GM12875 (cell line): ENCODE results near the gene KIF13A.
"Not testable (repeated sequence)": the region's sequence is repeated elsewhere in the genome, so short reads cannot be mapped to it uniquely, and the experiment has no call there.

Experiments used
- H3K4me3 ChIP-seq: one replicate; pipeline ENCODE4 v1.5.1; 2011; ENCODE audit warnings: low read depth, low read length, control low read depth
- TF ChIP-seq, protein P1 (sequence below): IDR thresholded peaks from 2 replicates; pipeline ENCODE4 v1.5.1; 2011; ENCODE audit warnings: low read depth, mild to moderate bottlenecking, control low read depth, inconsistent platforms, low read length, moderate library complexity, borderline replicate concordance; ENCODE audit not compliant: insufficient read depth

The KIF13A gene

DNA sequence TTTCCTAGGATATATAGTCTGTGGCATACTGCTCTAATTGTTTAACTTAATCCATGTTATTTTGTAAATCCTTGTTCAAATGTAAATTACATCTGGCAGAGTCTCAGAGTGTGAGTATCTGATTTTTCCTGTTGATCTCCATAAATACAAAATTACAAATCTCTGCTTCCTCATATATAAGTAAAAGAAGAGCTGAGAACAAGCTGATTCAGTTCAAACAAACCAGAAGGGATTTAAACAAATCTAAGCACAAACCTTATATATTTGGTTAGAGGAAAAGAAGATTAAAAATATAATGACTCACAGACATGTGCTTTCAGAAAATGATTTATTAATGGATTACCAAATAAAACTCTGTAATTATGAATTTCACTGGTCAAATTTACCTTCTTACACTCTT, 37.3 kb downstream of the KIF13A start:
- TF ChIP-seq, protein P1, sequence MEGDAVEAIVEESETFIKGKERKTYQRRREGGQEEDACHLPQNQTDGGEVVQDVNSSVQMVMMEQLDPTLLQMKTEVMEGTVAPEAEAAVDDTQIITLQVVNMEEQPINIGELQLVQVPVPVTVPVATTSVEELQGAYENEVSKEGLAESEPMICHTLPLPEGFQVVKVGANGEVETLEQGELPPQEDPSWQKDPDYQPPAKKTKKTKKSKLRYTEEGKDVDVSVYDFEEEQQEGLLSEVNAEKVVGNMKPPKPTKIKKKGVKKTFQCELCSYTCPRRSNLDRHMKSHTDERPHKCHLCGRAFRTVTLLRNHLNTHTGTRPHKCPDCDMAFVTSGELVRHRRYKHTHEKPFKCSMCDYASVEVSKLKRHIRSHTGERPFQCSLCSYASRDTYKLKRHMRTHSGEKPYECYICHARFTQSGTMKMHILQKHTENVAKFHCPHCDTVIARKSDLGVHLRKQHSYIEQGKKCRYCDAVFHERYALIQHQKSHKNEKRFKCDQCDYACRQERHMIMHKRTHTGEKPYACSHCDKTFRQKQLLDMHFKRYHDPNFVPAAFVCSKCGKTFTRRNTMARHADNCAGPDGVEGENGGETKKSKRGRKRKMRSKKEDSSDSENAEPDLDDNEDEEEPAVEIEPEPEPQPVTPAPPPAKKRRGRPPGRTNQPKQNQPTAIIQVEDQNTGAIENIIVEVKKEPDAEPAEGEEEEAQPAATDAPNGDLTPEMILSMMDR: no peak
- no peak overlapping the region for H3K4me3 ChIP-seq

DNA sequence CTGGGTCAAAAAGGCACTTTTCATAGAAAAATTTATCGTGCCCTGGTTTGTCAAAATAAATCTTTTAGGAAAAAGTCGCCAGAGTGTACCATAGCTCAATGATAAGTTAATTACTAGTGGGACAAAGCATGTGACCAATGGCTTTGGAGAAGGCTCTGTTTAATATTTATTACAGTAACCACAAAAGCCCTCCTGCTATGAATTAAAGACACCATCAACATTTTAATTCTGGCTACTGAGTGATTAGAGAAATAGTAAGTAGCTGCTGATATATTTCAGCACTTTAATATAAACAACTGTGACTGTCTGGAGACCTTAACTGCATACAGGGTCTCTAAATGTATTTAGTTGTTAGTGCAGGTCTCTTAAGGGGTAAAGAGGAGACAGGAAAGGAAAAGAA, 38.3 kb downstream of the KIF13A start:
- TF ChIP-seq, protein P1: no peak
- no peak overlapping the region for H3K4me3 ChIP-seq

DNA sequence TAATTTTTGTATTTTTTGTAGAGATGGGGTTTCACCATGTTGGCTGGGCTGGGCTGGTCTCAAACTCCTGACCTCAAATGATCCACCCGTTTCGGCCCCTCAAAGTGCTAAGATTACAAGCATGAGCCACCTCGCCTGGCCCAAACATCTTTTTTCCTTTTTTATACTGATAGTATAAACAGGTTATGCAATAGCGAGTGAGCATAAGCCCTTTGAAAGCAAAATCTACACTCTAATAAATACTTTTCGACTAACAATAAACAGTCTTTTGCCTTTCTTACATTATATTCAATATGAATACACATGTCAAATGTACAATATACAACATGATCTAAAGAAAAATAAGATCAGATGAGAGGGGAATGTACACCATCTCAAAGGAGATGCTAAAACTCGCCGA, 38.7 kb downstream of the KIF13A start:
- no peak overlapping the region for H3K4me3 ChIP-seq
- TF ChIP-seq, protein P1: no peak

DNA sequence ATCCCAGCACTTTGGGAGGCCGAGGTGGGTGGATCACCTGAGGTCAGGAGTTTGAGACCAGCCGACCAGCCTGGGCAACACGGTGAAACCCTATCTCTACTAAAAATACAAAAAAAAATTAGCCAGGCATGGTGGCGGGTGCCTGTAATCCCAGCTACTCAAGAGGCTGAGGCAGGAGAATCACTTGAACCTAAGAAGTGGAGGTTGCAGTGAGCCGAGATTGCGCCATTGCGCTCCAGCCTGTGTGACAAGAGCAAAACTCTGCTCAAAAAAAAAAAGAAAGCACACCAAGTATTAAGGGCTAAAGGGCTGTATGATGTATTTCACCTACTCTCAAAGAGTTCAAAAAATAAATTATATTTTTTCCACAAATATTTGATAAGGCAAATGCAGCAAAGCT, 39.9 kb downstream of the KIF13A start:
- not testable (repeated sequence) for H3K4me3 ChIP-seq

DNA sequence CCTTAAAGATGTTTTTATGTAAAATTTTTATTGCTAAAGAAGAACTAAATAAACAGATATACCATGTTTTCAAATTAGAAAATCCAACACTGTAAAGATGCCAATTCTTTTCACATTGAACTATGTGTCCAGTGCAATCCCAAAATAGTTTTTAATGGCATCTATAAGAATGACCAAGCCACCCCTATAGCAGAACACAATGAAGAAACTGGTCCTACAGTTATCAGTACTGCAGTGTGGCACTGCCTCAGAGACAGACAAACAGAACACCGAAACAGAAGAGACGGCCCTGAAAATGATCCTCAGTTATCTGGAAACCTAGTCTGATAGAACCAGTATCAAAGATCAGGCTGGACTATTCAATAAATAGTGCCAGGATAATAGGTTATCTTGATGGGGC, 41.9 kb downstream of the KIF13A start:
- TF ChIP-seq, protein P1: no peak
- H3K4me3 ChIP-seq: no peak overlapping the region

DNA sequence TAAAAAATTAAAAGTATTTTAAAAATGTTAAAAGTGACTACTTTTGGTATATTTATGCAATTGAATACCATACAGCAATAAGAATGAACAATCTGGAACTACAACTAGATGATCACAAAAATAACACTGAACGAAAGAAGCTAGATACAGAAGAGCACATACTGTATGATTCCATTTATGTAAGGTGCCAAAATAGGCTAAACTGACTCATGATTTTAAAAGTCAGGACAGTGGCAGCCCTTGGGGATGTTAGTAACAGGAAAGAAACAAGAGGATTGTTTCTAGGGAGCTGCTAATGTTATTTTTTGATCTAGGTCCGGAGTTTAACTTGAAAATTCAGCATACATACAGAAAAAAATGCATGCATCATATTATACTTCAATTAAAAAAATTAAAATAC, 42.3 kb downstream of the KIF13A start:
- TF ChIP-seq, protein P1: no peak

DNA sequence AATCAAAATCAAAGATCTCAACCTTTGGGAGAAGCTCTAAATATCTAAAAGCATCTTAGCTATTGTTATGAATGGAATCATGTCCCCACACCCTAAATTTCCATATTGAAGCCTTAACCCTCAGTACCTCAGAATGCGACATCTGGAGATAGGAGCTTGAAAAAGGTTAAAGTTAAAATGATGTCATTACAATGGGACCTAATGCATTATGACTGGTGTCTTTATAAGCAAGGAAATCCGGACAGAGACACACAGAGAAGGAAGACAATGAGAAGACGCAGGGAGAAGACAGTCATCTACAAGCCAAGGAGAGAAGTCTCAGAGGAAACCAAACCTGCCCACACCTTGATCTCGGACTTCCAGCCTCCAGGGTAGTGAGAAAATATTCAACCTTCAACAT, 46.1 kb downstream of the KIF13A start:
- no peak overlapping the region for H3K4me3 ChIP-seq
- TF ChIP-seq, protein P1: no peak

More for the DNA sequence above, 42.3 kb downstream of the KIF13A start:
- no peak overlapping the region for H3K4me3 ChIP-seq
